ENCODE results near the gene SEC14L1.

Gene SEC14L1

GRCh38 chr17:77140166-77140877, 447 bp upstream of the SEC14L1 start (continued):
- TF ChIP-seq ZNF639 (tag by site-specific recombination; IDR thresholded peaks at IDR 0.05) (no peak), ZNF544 (tag by site-specific recombination; IDR thresholded peaks at IDR 0.05) (no peak), ZNF23 (tag by site-specific recombination; IDR thresholded peaks at IDR 0.05; ENCODE audit: borderline replicate concordance) (no peak), ZNF37A (tag by site-specific recombination; IDR thresholded peaks at IDR 0.05) (no peak), ZNF514 (tag by site-specific recombination; IDR thresholded peaks at IDR 0.05) (no peak), ZNF211 (tag by site-specific recombination; IDR thresholded peaks at IDR 0.05; ENCODE audit: low read depth) (no peak), KLF16 (tag by site-specific recombination; IDR thresholded peaks at IDR 0.05) (peak; percentile 90), KLF1 (tag by site-specific recombination; IDR thresholded peaks at IDR 0.05) (peak; percentile 77), ZNF157 (tag by site-specific recombination; IDR thresholded peaks at IDR 0.05) (no peak), ZNF221 (tag by site-specific recombination; IDR thresholded peaks at IDR 0.05; ENCODE audit: borderline replicate concordance) (no peak), REPIN1 (tag by site-specific recombination; IDR thresholded peaks at IDR 0.05; ENCODE audit: low read depth) (no peak), ZNF600 (tag by site-specific recombination; IDR thresholded peaks at IDR 0.05) (peak; percentile 88), ZIC2 (tag by site-specific recombination; IDR thresholded peaks at IDR 0.05) (peak; percentile 56; the same call in 1 of the 2 replicates), ZNF248 (tag by site-specific recombination; IDR thresholded peaks at IDR 0.05) (no peak), ZNF423 (tag by site-specific recombination; IDR thresholded peaks at IDR 0.05) (peak; percentile 61; the same call in 1 of the 2 replicates), ZNF513 (tag by site-specific recombination; IDR thresholded peaks at IDR 0.05) (no peak), HOXD13 (CRISPR knock-in tag; IDR thresholded peaks at IDR 0.05; ENCODE audit: borderline replicate concordance) (no peak), SP7 (tag by site-specific recombination; IDR thresholded peaks at IDR 0.05) (peak; percentile 71), PRDM1 (tag by site-specific recombination; IDR thresholded peaks at IDR 0.05) (no peak), ZNF621 (tag by site-specific recombination; IDR thresholded peaks at IDR 0.05) (no peak), ZNF324 (tag by site-specific recombination; IDR thresholded peaks at IDR 0.05) (peak; percentile 71; the same call in 1 of the 2 replicates), RBAK (tag by site-specific recombination; IDR thresholded peaks at IDR 0.05) (no peak), ZNF311 (tag by site-specific recombination; IDR thresholded peaks at IDR 0.05; ENCODE audit: borderline replicate concordance) (no peak), ZNF341 (tag by site-specific recombination; IDR thresholded peaks at IDR 0.05; ENCODE audit: low read depth) (0 out of 2 replicates have a peak, but pooled peaks have one; percentile 64), ZNF792 (tag by site-specific recombination; IDR thresholded peaks at IDR 0.05) (peak; percentile 50; the same call in 1 of the 2 replicates), GLIS2 (tag by site-specific recombination; IDR thresholded peaks at IDR 0.05) (peak; percentile 100), EGR2 (tag by site-specific recombination; IDR thresholded peaks at IDR 0.05; ENCODE audit: low read depth) (peak; percentile 77), ZFP37 (tag by site-specific recombination; IDR thresholded peaks at IDR 0.05) (peak; percentile 69; the same call in 1 of the 2 replicates), ZNF155 (tag by site-specific recombination; IDR thresholded peaks at IDR 0.05) (no peak), SCRT2 (tag by site-specific recombination; IDR thresholded peaks at IDR 0.05) (no peak), ZNF48 (tag by site-specific recombination; IDR thresholded peaks at IDR 0.05) (no peak), ZNF433 (tag by site-specific recombination; IDR thresholded peaks at IDR 0.05; ENCODE audit: low read depth) (no peak), MEIS1 (CRISPR knock-in tag; IDR thresholded peaks at IDR 0.05; ENCODE audit: borderline replicate concordance) (no peak), ZNF768 (tag by site-specific recombination; IDR thresholded peaks at IDR 0.05) (no peak; the same call in 1 of the 2 replicates), ZFP69B (tag by site-specific recombination; IDR thresholded peaks at IDR 0.05) (peak; percentile 89), KLF9 (tag by site-specific recombination; IDR thresholded peaks at IDR 0.05; ENCODE audit: low read depth) (peak; percentile 82), ZSCAN5A (tag by site-specific recombination; IDR thresholded peaks at IDR 0.05) (no peak), ZNF664 (tag by site-specific recombination; IDR thresholded peaks at IDR 0.05) (no peak)
